Kidney (tissue), 22 donors: ENCODE data around the gene IL18R1. TPM values are rescaled to one million over a fixed set of nuclear protein-coding genes. Genes with fewer than 3 reads are reported as not detected.

Experiments
- DNase-seq, 5 donors: peaks; one replicate each; pipeline ENCODE4 v3.0.0-alpha.2; 2013 to 2020
- FAIRE-seq: peaks from 2 replicates; lab custom pipeline; 2012; peaks lifted over from hg19 to GRCh38; lab: Jason Lieb, UNC
- H3K27ac ChIP-seq, 2 donors: one replicate each; pipeline ENCODE4 v1.7.0; 2013; ENCODE audit warnings: low read depth in 2 of 2, low read length in 2 of 2, inconsistent platforms in 1 of 2
- H3K27me3 ChIP-seq: one replicate; pipeline ENCODE4 v1.7.1; 2013; ENCODE audit warnings: low read length, inconsistent platforms; ENCODE audit not compliant: control insufficient read depth, insufficient read depth
- H3K36me3 ChIP-seq, 3 donors: one replicate each; pipeline versions ENCODE4 v1.7.0 to v1.7.1; 2013; ENCODE audit warnings: low read length in 3 of 3, control low read depth in 1 of 3, inconsistent platforms in 1 of 3; ENCODE audit not compliant: insufficient read depth in 3 of 3, control insufficient read depth in 2 of 3
- H3K4me1 ChIP-seq, 3 donors: one replicate each; pipeline versions ENCODE4 v1.7.0 to v1.7.1; 2013; ENCODE audit warnings: low read length in 3 of 3, inconsistent platforms in 1 of 3, low read depth in 1 of 3; ENCODE audit not compliant: control insufficient read depth in 2 of 3, insufficient read depth in 2 of 3
- H3K4me3 ChIP-seq, 3 donors: one replicate each; pipeline versions ENCODE4 v1.7.0 to v1.8.1; 2013; ENCODE audit warnings: low read length in 3 of 3, control low read depth in 1 of 3, inconsistent platforms in 1 of 3
- H3K9ac ChIP-seq, 3 donors: one replicate each; pipeline versions ENCODE4 v1.7.0 to v1.7.1; 2013; ENCODE audit warnings: low read length in 3 of 3, control low read depth in 1 of 3, inconsistent platforms in 1 of 3
- H3K9me3 ChIP-seq, 3 donors: one replicate each; pipeline versions ENCODE4 v1.7.0 to v1.7.1; 2013; ENCODE audit warnings: low read length in 3 of 3, control low read depth in 1 of 3, inconsistent platforms in 1 of 3; ENCODE audit not compliant: control insufficient read depth in 2 of 3, insufficient read depth in 1 of 3
- CTCF ChIP-seq: IDR thresholded peaks from 3 replicates; pipeline ENCODE4 v1.5.1; 2012; ENCODE audit warnings: mild to moderate bottlenecking, moderate library complexity, borderline replicate concordance; ENCODE audit not compliant: insufficient read depth; ENCODE audit errors: extremely low read depth
- intact Hi-C: fragments of 100-400 bp; cut with DNase I; formaldehyde crosslinking; loops from one replicate; pipeline ENCODE4 v1.11.1; 2022
- long read RNA-seq, 10 donors: library from polyadenylated mRNA in 1 of 10; unstranded in 1 of 10; transcript quantifications; one replicate each; pipeline ENCODE4 v2.0.0 and lab custom pipeline, GENCODE V29; 2021 to 2026
- polyA plus RNA-seq: library from polyadenylated mRNA; stranded (reverse); fragments of 350-450 nt; fragmentation: Illumina TruSeq; extraction: RNeasy Lipid Tissue Mini Kit (QIAGEN cat#74804); gene quantifications from one replicate; pipeline ENCODE4 v1.2.3, GENCODE V29; 2014; ENCODE audit warnings: low read depth, low replicate concordance; ENCODE audit not compliant: insufficient read depth
- total RNA-seq: library from RNA; stranded (reverse); fragmentation: NEBNext Ultra II Directional; extraction: Animal tissue kit (Norgen Biotek cat#: 25700); gene quantifications from one replicate; pipeline ENCODE4 v1.2.1, GENCODE V29; 2021
- donor health status: control.
- donor health status: control.
- donor health status: control.
- donor health status: control.
- donor health status: control.
- donor health status: DM: yes; HTN: yes; CAD: no.
- donor health status: Normal renal cell carcinoma (clear cell type).

IL18R1 gene
- total RNA-seq (14.9 TPM), polyA plus RNA-seq (3.6 TPM)
- long read RNA-seq, donor 1, result 0 reads
- long read RNA-seq, donor 2, result 0 reads
- long read RNA-seq, donor 3, result 0 reads
- long read RNA-seq, donor 4, result 0 reads
- long read RNA-seq, donor 5, result 0 reads
- long read RNA-seq, donor 6, result 0 reads
- long read RNA-seq, donor 7, partial matches to known transcripts, result 0 of 7 reads
- long read RNA-seq, donor 7, other reads (novel, unspliced or antisense), result 7 of 7 reads
- long read RNA-seq, donor 8, result 0 reads
- long read RNA-seq, donor 9, result 0 reads
- long read RNA-seq, donor 10, result 0 reads

- DNase-seq (peak; percentile 79 to 92 (median 87)), FAIRE-seq (no peak)
- peak; percentile 72 for TF ChIP-seq CTCF
- intact Hi-C loops, result no loop called here
- Histone ChIP-seq H3K36me3 (no peaks in the 10 kb centered on the region), H3K4me3 (peak within 1 kb of the TSS; percentile 30 to 80 (median 60)), H3K27me3 (no peaks in the 10 kb centered on the region), H3K9me3 (no peaks in the 10 kb centered on the region), H3K27ac (peak within 1 kb of the TSS; percentile 63 to 74), H3K9ac (peak within 1 kb of the TSS in 2 of 3 donors; percentile 87 to 91), H3K4me1 (no peaks in the 10 kb centered on the region)
These were observed at the start of gene IL18R1 for GRCh38 chr2:102355526-102356380. Gene IL18R1 (plus strand): TSS chr2:102355796. CDS start chr2:102362661, 6,865 bp downstream.

GRCh38 chr2:102306125-102306524 lies 49.5 kb upstream of the IL18R1 start:
- no peak overlapping the region for H3K27ac ChIP-seq
- H3K4me3 ChIP-seq, result no peak overlapping the region
- FAIRE-seq (no peak), DNase-seq (no peak)
- no peaks in the 10 kb centered on the region for H3K27me3 ChIP-seq
- TF ChIP-seq CTCF, result no peak
- no peak overlapping the region for H3K9ac ChIP-seq
- no peaks in the 10 kb centered on the region for H3K36me3 ChIP-seq
- H3K9me3 ChIP-seq, result no peaks in the 10 kb centered on the region
- no peaks in the 10 kb centered on the region for H3K4me1 ChIP-seq
- intact Hi-C loops, result no loop called here

GRCh38 chr2:102310964-102311640 lies 44.5 kb upstream of the IL18R1 start, which contains the start of gene IL1RL1:
Gene IL1RL1 (plus strand): TSS chr2:102311563. CDS start chr2:102338265, 26,702 bp downstream.
- no peak for FAIRE-seq
- DNase-seq, result no peak
- no peaks in the 10 kb centered on the region for H3K27me3 ChIP-seq
- no peak within 1 kb of the TSS for H3K27ac ChIP-seq
- no peak for TF ChIP-seq CTCF
- intact Hi-C loops, result no loop called here
- no peak within 1 kb of the TSS for H3K4me3 ChIP-seq
- no peak within 1 kb of the TSS for H3K9ac ChIP-seq
- H3K9me3 ChIP-seq, result no peaks in the 10 kb centered on the region
- no peaks in the 10 kb centered on the region for H3K36me3 ChIP-seq
- no peaks in the 10 kb centered on the region for H3K4me1 ChIP-seq
